Forelimb muscle (tissue), 1 donor: ENCODE results near the gene DHCR7. TPM values are rescaled to one million over a fixed set of nuclear protein-coding genes. Genes with fewer than 3 reads are reported as not detected.

Experiments used
- DNase-seq: peaks from one replicate; pipeline ENCODE4 v3.0.0-alpha.2; 2013; ENCODE audit warnings: low read depth
- polyA plus RNA-seq: library from polyadenylated mRNA; unstranded; fragments of 120-200 nt; gene quantifications from one replicate; pipeline ENCODE4 v1.2.1, GENCODE V29; 2013; ENCODE audit not compliant: insufficient read length

The DHCR7 gene
- polyA plus RNA-seq, 1 donor = 10.9 TPM

GRCh38 chr11:71458146-71459070 is 10.2 kb upstream of the DHCR7 start:
- no peak for DNase-seq

- no peak for DNase-seq
Observed at GRCh38 chr11:71456831-71457230, 8.6 kb upstream of the DHCR7 start.

- no peak for DNase-seq
Observed at GRCh38 chr11:71456294-71456693, 8.1 kb upstream of the DHCR7 start.

GRCh38 chr11:71454470-71455113 is 6.4 kb upstream of the DHCR7 start:
- DNase-seq = no peak

- no peak for DNase-seq
Observed at GRCh38 chr11:71453918-71454304, 5.7 kb upstream of the DHCR7 start.

- peak; percentile 76 for DNase-seq
Observed at GRCh38 chr11:71453037-71453917, 5.1 kb upstream of the DHCR7 start, which contains the start of gene NADSYN1. Gene NADSYN1, plus strand, starts transcription at chr11:71453203. Its CDS starts 94 bp downstream, at chr11:71453297.

GRCh38 chr11:71452199-71453036 is 4.2 kb upstream of the DHCR7 start:
- DNase-seq = no peak

- DNase-seq = no peak
Observed at GRCh38 chr11:71451596-71452198, 3.5 kb upstream of the DHCR7 start.

GRCh38 chr11:71450939-71451338 is 2.7 kb upstream of the DHCR7 start:
- no peak for DNase-seq

GRCh38 chr11:71450507-71450906 is 2.3 kb upstream of the DHCR7 start:
- no peak for DNase-seq

GRCh38 chr11:71449596-71449995 is 1.4 kb upstream of the DHCR7 start:
- no peak for DNase-seq

- DNase-seq = no peak
Observed at GRCh38 chr11:71447791-71448256, 369 bp downstream of the DHCR7 start.

- no peak for DNase-seq
Observed at GRCh38 chr11:71446942-71447688, 1.1 kb downstream of the DHCR7 start.

GRCh38 chr11:71446150-71446549 is 2.0 kb downstream of the DHCR7 start:
- no peak for DNase-seq

GRCh38 chr11:71444811-71445210 is 3.4 kb downstream of the DHCR7 start:
- no peak for DNase-seq

GRCh38 chr11:71443736-71444445 is 4.3 kb downstream of the DHCR7 start:
- no peak for DNase-seq

GRCh38 chr11:71442880-71443279 is 5.3 kb downstream of the DHCR7 start:
- DNase-seq = no peak

- no peak for DNase-seq
Observed at GRCh38 chr11:71442123-71442522, 6.1 kb downstream of the DHCR7 start.

- no peak for DNase-seq
Observed at GRCh38 chr11:71441251-71441650, 6.9 kb downstream of the DHCR7 start.
